Measurements from ENCODE around the gene ATP9A. TPM values are rescaled to one million over a fixed set of nuclear protein-coding genes. Genes with fewer than 3 reads are reported as not detected.

The ATP9A gene
- total RNA-seq, 1 donor from 2014 or later: 22.1 TPM

DNA sequence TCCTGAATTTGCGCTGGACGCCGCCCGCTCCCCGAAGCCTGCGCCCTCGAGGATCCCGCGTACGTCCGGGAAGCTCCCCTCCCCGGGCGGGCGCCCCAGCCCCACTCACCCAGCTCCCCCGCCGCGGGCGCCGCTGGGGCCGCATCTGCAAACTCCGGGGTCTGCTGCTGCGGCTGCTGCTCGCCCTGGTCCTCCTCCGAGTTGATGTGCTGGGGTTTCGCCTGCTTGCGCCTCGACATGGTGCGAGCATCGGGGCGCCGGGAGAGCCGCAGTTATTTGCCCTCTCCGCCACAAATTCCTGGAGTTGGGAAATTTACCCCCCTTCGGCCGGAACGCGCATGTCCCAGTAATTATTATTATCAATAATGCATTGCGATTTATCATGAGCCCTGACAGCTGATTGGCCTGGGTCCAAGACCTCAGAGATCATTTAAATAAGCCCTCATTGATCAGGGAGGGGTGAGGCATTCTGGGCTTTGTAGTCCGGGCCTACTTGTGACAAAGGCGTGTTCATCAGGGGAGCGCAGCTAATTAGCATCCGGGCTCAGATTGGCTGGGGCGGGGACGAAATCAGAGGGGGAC lies 34.1 kb upstream of the ATP9A start, which contains the start of gene SALL4:
TSS of gene SALL4 (minus strand) at position 352 of the 582 bp plus-strand sequence. CDS start at position 239, 113 bp downstream.
- Mint-ChIP-seq H3K27ac (no peak within 1 kb of the TSS), H3K9me3 (no peaks in the 10 kb centered on the region), H3K4me1 (ENCODE audit: low read depth) (peaks cover 13% of the 10 kb centered on the region), H3K36me3 (ENCODE audit: low read depth) (no peaks in the 10 kb centered on the region), H3K27me3 (ENCODE audit: low read depth) (peaks cover 56% of the 10 kb centered on the region), H3K4me3 (ENCODE audit: low read depth) (peak within 1 kb of the TSS; percentile 33)
- intact Hi-C loops (cut with micrococcal nuclease): loop anchor here (2.0 to 5.0 kb wide), 2 partner anchors 35 to 281 kb away; partner anchors contain the start of gene ATP9A
- DNase-seq (ENCODE audit: low spot score): no peak

DNA sequence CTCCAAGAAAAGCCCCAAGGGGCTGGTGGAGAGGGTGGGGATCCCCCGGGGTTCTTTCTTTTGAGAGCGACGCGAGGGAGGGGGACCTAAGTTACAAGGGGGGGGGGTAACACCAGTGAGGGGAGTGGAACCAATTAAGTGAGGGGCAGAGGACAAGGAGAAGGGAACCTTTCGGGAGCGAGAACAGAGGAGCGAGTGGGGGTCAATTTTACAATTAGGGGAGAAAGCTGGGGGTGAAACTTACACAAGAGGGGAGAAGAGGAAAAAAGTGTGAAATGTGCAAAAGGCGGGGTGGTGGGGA lies 33.6 kb upstream of the ATP9A start:
- no peaks in the 10 kb centered on the region for H3K9me3 Mint-ChIP-seq
- intact Hi-C loops (cut with micrococcal nuclease): loop anchor here (2.0 to 5.0 kb wide), 2 partner anchors 34 to 281 kb away; partner anchors contain the start of gene ATP9A

DNA sequence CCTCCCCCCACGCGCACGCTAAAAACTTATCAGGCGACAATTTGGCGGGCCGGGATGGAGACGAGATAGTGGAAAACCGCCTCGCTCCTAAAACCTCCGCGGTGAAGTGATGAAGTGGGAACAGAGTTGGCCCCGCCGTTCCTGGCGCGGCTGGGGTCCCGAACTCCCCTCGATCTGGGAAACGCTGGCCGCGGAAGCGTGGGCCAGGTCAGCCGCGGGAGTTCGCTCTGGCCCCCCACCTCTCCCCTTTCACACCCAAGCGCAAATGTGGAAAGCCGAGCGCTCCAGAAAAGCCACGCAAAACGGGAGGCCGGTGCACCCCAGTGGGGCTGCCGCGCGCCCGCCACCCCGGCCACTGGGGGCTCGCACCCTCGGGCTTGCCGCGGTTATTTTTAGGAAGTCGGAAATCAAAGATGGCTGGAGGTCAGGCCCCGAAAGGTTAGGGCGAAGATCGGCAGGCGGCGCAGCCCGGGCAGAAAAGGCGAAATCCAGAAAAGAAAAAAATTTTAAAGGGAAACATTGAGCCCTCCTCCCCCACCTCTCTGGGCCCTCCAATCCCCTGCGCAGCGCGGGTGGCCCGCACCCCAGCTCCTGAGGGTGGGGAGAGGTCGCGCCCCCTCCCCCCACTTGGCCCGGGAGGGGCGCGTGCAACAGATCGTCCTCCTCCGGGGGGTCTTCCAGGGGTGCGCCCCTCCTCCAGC lies 33.1 kb upstream of the ATP9A start:
- Mint-ChIP-seq H3K4me1 (ENCODE audit: low read depth) (peaks cover 13% of the 10 kb centered on the region), H3K4me3 (ENCODE audit: low read depth) (peak overlapping the region; percentile 60), H3K9me3 (no peaks in the 10 kb centered on the region), H3K27ac (no peak overlapping the region), H3K36me3 (ENCODE audit: low read depth) (no peaks in the 10 kb centered on the region), H3K27me3 (ENCODE audit: low read depth) (peaks cover 59% of the 10 kb centered on the region)
- no peak for DNase-seq (ENCODE audit: low spot score)
- intact Hi-C loops (cut with micrococcal nuclease): loop anchor here (5.0 kb wide), 1 partner anchor 34 kb away; the partner anchor contains the start of gene ATP9A

More for the DNA sequence above, 33.6 kb upstream of the ATP9A start:
- peak overlapping the region; percentile 33 for H3K4me3 Mint-ChIP-seq (ENCODE audit: low read depth)
- no peak for DNase-seq (ENCODE audit: low spot score)
- peaks cover 56% of the 10 kb centered on the region for H3K27me3 Mint-ChIP-seq (ENCODE audit: low read depth)
- H3K36me3 Mint-ChIP-seq (ENCODE audit: low read depth): no peaks in the 10 kb centered on the region
- H3K4me1 Mint-ChIP-seq (ENCODE audit: low read depth): peaks cover 13% of the 10 kb centered on the region
- no peak overlapping the region for H3K27ac Mint-ChIP-seq

DNA sequence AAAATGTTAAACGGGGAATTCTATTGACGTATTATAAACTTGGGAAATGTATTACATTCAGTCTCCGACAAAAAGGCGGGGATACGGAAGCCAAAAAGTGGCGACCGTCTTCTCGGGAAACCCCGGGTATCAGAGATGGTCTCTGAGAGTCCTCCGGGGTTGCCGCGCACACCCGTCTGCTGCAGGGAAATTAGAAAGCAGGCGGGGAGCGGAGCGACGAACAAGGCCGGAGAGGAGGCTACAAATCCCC lies 32.6 kb upstream of the ATP9A start:
- intact Hi-C loops (cut with micrococcal nuclease): loop anchor here (5.0 kb wide), 1 partner anchor 33 kb away; the partner anchor contains the start of gene ATP9A
- no peaks in the 10 kb centered on the region for H3K9me3 Mint-ChIP-seq
- H3K27ac Mint-ChIP-seq: no peak overlapping the region
- DNase-seq (ENCODE audit: low spot score): no peak
- peak overlapping the region; percentile 60 for H3K4me3 Mint-ChIP-seq (ENCODE audit: low read depth)
- peaks cover 58% of the 10 kb centered on the region for H3K27me3 Mint-ChIP-seq (ENCODE audit: low read depth)
- H3K4me1 Mint-ChIP-seq (ENCODE audit: low read depth): peaks cover 13% of the 10 kb centered on the region
- no peaks in the 10 kb centered on the region for H3K36me3 Mint-ChIP-seq (ENCODE audit: low read depth)

DNA sequence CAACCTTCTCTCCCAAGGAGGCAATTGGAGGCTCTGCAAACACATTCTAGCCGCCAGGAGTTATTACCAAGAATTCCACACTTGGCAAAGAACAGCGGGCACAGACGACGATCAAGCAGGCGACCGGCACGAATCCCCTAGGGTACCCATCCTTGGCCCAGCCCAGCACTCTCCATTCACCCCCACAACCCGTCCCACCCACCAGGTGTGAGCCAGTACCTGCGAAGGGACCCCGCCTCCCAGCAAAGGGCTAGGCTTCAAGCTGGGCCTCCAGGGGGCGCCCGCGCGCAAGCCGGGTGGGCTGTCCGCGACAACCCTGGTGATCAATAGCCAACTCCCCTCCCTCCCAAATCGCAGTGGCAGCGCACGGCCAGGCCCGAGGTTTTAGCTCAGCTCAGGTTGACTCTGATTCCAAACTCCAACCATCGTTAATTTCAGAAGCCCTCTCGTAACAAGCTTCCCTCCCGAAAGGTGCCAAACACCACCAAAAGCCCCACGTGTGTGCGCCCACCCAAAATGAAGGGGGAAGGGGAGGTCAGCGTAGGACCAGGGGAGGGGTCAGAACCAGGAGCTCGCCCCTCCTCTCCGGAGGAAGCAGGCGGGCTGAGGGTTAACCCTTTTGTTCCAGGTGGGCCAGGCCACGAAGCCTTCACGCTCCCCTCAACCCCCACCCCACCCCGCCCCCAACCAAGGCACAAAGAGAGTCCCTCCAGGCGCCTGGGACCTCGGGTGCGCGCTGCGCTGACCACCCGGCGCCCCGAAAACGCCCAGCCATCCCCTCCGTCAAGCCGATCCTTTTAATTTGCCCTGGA lies 32.1 kb upstream of the ATP9A start:
- intact Hi-C loops (cut with micrococcal nuclease): loop anchor here (5.0 kb wide), 1 partner anchor 33 kb away; the partner anchor contains the start of gene ATP9A
- Mint-ChIP-seq H3K36me3 (ENCODE audit: low read depth) (no peaks in the 10 kb centered on the region), H3K4me1 (ENCODE audit: low read depth) (peaks cover 13% of the 10 kb centered on the region), H3K27me3 (ENCODE audit: low read depth) (peaks cover 57% of the 10 kb centered on the region), H3K27ac (no peak overlapping the region), H3K4me3 (ENCODE audit: low read depth) (peak overlapping the region; percentile 60), H3K9me3 (no peaks in the 10 kb centered on the region)
- DNase-seq (ENCODE audit: low spot score): peak; percentile 46

DNA sequence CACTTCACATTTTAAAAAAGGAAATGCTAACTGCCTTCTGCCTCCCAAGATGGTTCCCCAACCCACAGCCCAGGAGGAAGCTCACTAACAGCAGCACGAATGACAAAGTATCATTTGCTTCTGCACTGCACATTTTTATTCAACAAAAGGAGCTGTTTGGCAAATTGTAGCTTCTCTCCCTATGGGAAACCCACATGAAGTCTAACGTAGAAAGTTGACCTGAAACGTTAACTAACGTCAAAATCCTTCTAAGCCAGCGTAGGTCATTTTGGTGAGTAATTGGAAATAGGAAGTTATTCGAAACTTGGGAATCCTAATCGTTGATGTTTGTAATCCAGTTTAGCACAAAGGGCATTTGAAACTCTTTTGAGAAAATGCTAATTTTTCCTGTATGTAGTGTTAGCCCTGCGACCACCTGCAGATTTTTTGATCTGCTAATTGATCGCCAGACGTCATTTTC lies 31.2 kb upstream of the ATP9A start:
- H3K27me3 Mint-ChIP-seq (ENCODE audit: low read depth): peaks cover 54% of the 10 kb centered on the region
- intact Hi-C loops (cut with micrococcal nuclease): loop anchor here (10.0 kb wide), 2 partner anchors 165 kb away; no protein-coding TSS in a partner anchor
- peaks cover 13% of the 10 kb centered on the region for H3K4me1 Mint-ChIP-seq (ENCODE audit: low read depth)
- no peak overlapping the region for H3K4me3 Mint-ChIP-seq (ENCODE audit: low read depth)
- no peaks in the 10 kb centered on the region for H3K36me3 Mint-ChIP-seq (ENCODE audit: low read depth)
- H3K27ac Mint-ChIP-seq: no peak overlapping the region
- H3K9me3 Mint-ChIP-seq: no peaks in the 10 kb centered on the region
- no peak for DNase-seq (ENCODE audit: low spot score)

DNA sequence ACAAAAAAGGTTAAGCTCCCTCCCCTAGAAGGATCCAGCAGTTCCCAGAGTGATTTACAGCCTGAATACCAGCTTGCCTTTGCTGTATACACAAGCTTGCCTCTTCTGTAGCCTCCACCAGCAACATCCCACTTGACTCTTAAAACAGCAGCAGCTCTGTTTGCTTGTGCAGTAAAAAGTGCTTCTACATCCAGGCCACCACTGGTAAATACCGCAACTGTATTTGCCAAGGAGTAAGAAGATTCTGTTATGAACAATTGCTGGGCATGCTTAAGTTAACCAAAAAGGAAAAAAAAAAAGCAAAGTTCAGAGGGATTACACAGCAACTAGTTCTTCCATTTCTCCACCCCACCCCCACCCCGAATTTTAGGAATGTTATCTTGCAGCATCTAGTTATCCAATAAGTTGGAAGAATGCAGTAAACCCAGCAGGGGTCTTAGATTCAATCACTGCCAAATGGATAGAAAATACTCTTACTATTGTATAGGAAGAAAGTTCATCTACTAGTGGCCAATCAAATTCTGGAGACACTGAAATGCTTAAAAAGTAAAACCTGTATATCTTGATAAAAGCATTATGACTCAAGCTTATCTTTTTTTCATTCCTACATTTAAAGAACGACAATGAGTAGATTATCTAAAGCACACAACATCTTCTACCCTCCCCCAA lies 29.3 kb upstream of the ATP9A start:
- no peak for DNase-seq (ENCODE audit: low spot score)
- intact Hi-C loops (cut with micrococcal nuclease): loop anchor here (10.0 kb wide), 2 partner anchors 163 to 167 kb away; no protein-coding TSS in a partner anchor
- Mint-ChIP-seq H3K9me3 (no peaks in the 10 kb centered on the region), H3K4me1 (ENCODE audit: low read depth) (peaks cover 13% of the 10 kb centered on the region), H3K27me3 (ENCODE audit: low read depth) (peaks cover 42% of the 10 kb centered on the region), H3K36me3 (ENCODE audit: low read depth) (no peaks in the 10 kb centered on the region), H3K27ac (no peak overlapping the region), H3K4me3 (ENCODE audit: low read depth) (no peak overlapping the region)

DNA sequence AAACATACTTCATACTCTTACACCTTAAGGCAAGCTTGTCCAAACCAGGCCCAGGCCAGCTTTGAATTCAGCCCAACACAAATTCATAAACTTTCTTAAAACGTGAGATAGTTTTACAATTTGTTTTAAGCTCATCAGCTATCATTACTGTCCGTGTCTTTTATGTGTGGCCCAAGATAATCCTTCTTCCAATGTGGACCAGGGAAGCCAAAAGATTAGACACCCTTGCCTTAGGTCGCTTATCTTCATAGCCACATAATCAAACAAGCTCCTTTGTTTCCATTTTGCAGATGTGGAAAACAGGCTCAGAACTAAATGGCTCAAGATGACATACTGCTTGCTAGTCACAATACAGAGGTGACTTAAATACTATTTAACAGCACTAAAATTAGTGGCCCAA lies 28.1 kb upstream of the ATP9A start:
- H3K4me1 Mint-ChIP-seq (ENCODE audit: low read depth): peaks cover 13% of the 10 kb centered on the region
- no peak overlapping the region for H3K27ac Mint-ChIP-seq
- intact Hi-C loops (cut with micrococcal nuclease): loop anchor here (10.0 kb wide), 2 partner anchors 162 to 168 kb away; no protein-coding TSS in a partner anchor
- H3K9me3 Mint-ChIP-seq: no peaks in the 10 kb centered on the region
- no peaks in the 10 kb centered on the region for H3K36me3 Mint-ChIP-seq (ENCODE audit: low read depth)
- peaks cover 39% of the 10 kb centered on the region for H3K27me3 Mint-ChIP-seq (ENCODE audit: low read depth)
- DNase-seq (ENCODE audit: low spot score): no peak
- H3K4me3 Mint-ChIP-seq (ENCODE audit: low read depth): no peak overlapping the region

DNA sequence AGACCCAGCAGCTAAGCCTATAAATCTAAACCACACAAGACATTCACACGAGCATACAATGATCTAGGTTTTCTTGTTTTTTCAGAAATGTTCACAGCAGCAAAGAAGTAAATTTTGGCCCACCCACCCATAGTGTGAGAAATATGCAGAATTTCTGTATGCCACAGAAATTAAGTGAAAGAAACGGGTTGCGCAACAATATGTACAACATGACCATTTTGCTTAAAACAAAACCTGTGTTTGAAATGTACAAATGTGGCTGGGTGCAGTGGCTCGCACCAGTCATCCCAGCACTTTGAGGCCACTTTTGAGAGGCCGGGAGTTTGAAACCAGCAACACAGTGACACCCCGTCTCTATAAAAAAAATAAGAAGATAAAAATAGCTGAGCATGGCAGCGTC lies 24.8 kb upstream of the ATP9A start:
- intact Hi-C loops (cut with micrococcal nuclease): loop anchor here (10.0 kb wide), 2 partner anchors 158 to 172 kb away; no protein-coding TSS in a partner anchor
- Mint-ChIP-seq H3K27ac (no peak overlapping the region), H3K27me3 (ENCODE audit: low read depth) (peaks cover 13% of the 10 kb centered on the region), H3K4me3 (ENCODE audit: low read depth) (no peak overlapping the region), H3K36me3 (ENCODE audit: low read depth) (no peaks in the 10 kb centered on the region), H3K4me1 (ENCODE audit: low read depth) (peaks cover 5% of the 10 kb centered on the region), H3K9me3 (no peaks in the 10 kb centered on the region)
- no peak for DNase-seq (ENCODE audit: low spot score)

DNA sequence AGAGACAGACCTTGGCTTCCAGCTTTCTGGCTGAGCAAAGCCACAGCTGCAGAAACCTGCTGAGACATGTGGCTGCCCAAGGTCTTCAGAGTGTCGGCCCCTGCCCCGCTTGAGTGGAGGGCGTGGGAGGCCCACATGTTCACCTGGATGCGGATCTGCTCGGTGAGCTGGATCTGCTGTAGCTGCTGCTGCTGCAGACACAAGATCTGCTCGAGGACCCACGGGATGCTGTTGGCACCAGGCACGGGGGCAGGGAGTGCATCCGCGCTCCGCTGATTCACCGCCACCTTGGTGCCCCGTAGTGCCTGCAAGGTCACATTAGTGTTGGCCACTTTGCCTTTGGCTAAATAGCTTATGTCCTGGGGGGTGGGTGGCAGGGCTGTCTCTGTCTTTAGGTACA lies 23.4 kb upstream of the ATP9A start:
- Mint-ChIP-seq H3K4me1 (ENCODE audit: low read depth) (no peaks in the 10 kb centered on the region), H3K4me3 (ENCODE audit: low read depth) (no peak overlapping the region), H3K27me3 (ENCODE audit: low read depth) (peaks cover 7% of the 10 kb centered on the region), H3K36me3 (ENCODE audit: low read depth) (no peaks in the 10 kb centered on the region), H3K9me3 (no peaks in the 10 kb centered on the region), H3K27ac (no peak overlapping the region)
- DNase-seq (ENCODE audit: low spot score): no peak
- intact Hi-C loops (cut with micrococcal nuclease): loop anchor here (10.0 kb wide), 2 partner anchors 157 to 173 kb away; no protein-coding TSS in a partner anchor

DNA sequence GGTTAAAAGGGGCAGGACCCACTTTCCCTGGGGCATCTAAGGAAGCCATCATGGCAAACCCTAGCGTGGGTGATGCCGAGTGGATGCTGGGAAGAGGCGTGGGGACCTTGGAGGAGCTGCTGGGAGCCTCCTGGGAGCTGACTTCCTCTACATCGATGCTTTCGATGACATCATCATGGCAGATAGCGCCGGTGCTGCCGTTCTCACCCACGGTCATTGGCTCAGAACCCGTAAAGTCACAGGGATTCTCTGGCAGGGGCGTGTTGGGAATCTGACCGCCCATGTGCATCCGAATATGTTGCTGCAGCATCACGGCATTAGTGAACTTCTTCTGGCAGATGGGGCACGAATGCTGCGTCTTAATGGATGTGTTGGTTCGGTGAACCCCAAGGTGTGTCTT lies 22.1 kb upstream of the ATP9A start:
- no peaks in the 10 kb centered on the region for H3K36me3 Mint-ChIP-seq (ENCODE audit: low read depth)
- no peak overlapping the region for H3K27ac Mint-ChIP-seq
- no peak overlapping the region for H3K4me3 Mint-ChIP-seq (ENCODE audit: low read depth)
- no peak for DNase-seq (ENCODE audit: low spot score)
- H3K4me1 Mint-ChIP-seq (ENCODE audit: low read depth): no peaks in the 10 kb centered on the region
- peaks cover 3% of the 10 kb centered on the region for H3K27me3 Mint-ChIP-seq (ENCODE audit: low read depth)
- intact Hi-C loops (cut with micrococcal nuclease): loop anchor here (10.0 kb wide), 2 partner anchors 155 to 175 kb away; no protein-coding TSS in a partner anchor
- H3K9me3 Mint-ChIP-seq: no peaks in the 10 kb centered on the region

DNA sequence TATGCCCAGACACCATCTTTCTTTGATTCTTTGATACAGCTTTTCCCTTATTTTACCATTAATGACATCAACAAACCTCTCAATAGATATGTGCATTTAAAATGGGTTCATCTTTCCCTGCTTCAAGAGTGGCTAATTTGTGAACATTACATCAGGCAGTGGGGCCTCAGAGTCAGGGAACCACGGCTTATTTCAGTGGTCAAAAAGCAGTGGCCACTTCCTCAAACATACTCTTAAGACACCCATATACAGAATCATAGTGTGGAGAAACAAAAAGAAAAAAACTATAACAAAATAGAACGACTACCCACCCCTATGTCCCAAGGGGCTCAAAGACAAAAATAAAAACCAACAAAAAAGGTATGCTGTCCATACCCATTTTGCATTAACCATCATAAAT lies 21.2 kb upstream of the ATP9A start:
- no peaks in the 10 kb centered on the region for H3K36me3 Mint-ChIP-seq (ENCODE audit: low read depth)
- no peak overlapping the region for H3K4me3 Mint-ChIP-seq (ENCODE audit: low read depth)
- peaks cover 3% of the 10 kb centered on the region for H3K27me3 Mint-ChIP-seq (ENCODE audit: low read depth)
- no peak overlapping the region for H3K27ac Mint-ChIP-seq
- H3K4me1 Mint-ChIP-seq (ENCODE audit: low read depth): no peaks in the 10 kb centered on the region
- DNase-seq (ENCODE audit: low spot score): no peak
- H3K9me3 Mint-ChIP-seq: no peaks in the 10 kb centered on the region
- intact Hi-C loops (cut with micrococcal nuclease): no loop called here
